ENCODE measurements around the gene PTCH1.

Gene PTCH1

GRCh38 chr9:95511952-95512708 lies 4.6 kb downstream of the PTCH1 start:
- no peak for DNase-seq

GRCh38 chr9:95511616-95511931 lies 5.2 kb downstream of the PTCH1 start:
- no peak for DNase-seq

- DNase-seq, result peak; percentile 85 to 90
These were observed 5.8 kb downstream of the PTCH1 start for GRCh38 chr9:95510709-95511615.

GRCh38 chr9:95509851-95510708 lies 6.7 kb downstream of the PTCH1 start:
- DNase-seq, result peak in 1 of 2 experiments; percentile 27

GRCh38 chr9:95508968-95509850 lies 7.6 kb downstream of the PTCH1 start:
- DNase-seq, result peak; percentile 58 to 68

- DNase-seq, result no peak
These were observed 8.4 kb downstream of the PTCH1 start for GRCh38 chr9:95508242-95508967.

GRCh38 chr9:95507464-95508241 lies 9.1 kb downstream of the PTCH1 start:
- peak; percentile 33 to 46 for DNase-seq

- peak; percentile 27 to 39 for DNase-seq
These were observed 9.9 kb downstream of the PTCH1 start for GRCh38 chr9:95506678-95507463.

- peak; percentile 27 to 37 for DNase-seq
These were observed 10.4 kb downstream of the PTCH1 start for GRCh38 chr9:95506428-95506677.

GRCh38 chr9:95505717-95506427 lies 10.9 kb downstream of the PTCH1 start:
- peak; percentile 34 to 40 for DNase-seq

- DNase-seq, result no peak
These were observed 11.6 kb downstream of the PTCH1 start for GRCh38 chr9:95505072-95505716.

- DNase-seq, result no peak
These were observed 12.5 kb downstream of the PTCH1 start for GRCh38 chr9:95504053-95504963.

- DNase-seq, result no peak
These were observed 13.4 kb downstream of the PTCH1 start for GRCh38 chr9:95503369-95503768.

GRCh38 chr9:95502248-95502647 lies 14.5 kb downstream of the PTCH1 start:
- no peak for DNase-seq

GRCh38 chr9:95499847-95500246 lies 16.9 kb downstream of the PTCH1 start:
- DNase-seq, result no peak

- DNase-seq, result no peak
These were observed 17.6 kb downstream of the PTCH1 start for GRCh38 chr9:95499046-95499676.

- no peak for DNase-seq
These were observed 18.1 kb downstream of the PTCH1 start for GRCh38 chr9:95498641-95499040.

Data from activated CD4-positive, alpha-beta T cell treated with anti-CD3 and anti-CD28 coated beads, Interleukin-2, amount 50 U/mL, for 48 hours (primary cell).